ENCODE results near the gene CNDP2.
A peak's percentile ranks its signal among the peaks of the same experiment; 100 is the strongest.

Gene CNDP2

DNA sequence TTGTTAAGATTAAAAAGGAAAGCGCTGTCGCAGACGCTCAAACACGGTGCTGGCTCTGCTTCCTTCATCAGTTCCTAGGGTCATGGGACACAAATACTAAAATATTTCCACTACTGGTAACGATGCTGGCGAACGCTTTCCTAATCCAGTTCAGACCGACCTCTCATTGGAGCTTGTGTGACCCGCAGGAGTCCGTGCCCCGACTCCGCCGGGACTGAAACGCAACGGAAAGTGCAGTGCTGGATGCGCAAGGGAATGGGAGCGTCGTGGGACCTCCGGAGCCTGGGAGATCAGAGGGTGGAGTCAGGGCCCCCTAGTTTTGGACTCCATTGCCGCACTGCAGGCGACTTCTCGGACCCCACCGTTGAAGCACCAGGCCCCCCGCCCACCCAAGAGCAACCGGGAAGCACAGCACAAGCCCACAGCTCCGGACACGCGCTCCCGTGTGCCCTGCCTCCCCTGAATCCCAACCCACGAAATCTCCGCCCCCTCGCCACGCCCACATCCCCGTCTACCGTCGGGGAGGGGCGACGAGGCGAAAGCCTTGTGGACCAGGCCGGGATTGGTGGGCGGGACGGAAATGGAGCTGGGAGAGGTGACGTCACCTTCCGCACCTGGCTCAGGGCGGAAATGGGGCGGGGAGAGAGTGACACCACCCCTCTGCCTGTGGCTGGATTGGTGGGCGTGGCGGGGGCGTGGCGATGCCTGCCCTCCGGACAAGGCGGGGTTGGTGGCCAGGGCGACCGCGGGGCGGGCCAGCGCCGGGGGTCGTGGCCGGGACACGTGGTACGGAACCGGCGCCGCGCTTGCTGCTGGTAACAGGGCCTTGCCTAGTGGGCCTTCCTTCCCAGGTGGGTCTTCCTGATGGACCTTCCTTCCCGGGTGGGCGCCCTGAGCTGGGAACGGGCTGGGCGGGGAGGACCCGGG, at the start of gene CNDP2:
CNDP2 (plus strand) TSS at position 783 of the 927 bp plus-strand sequence. CDS start 3,611 bp downstream, outside the sequence.
- DNase-seq (ENCODE audit: low spot score), result peak; percentile 99

- DNase-seq (ENCODE audit: low spot score), result peak; percentile 41
Measured at GRCh38 chr18:74446631-74447403, 49.3 kb upstream of the CNDP2 start.

- DNase-seq (ENCODE audit: low spot score), result no peak
Measured at GRCh38 chr18:74447404-74448152, 48.6 kb upstream of the CNDP2 start.

- DNase-seq (ENCODE audit: low spot score), result no peak
Measured at GRCh38 chr18:74450626-74451025, 45.5 kb upstream of the CNDP2 start.

GRCh38 chr18:74451148-74451547, 45.0 kb upstream of the CNDP2 start:
- no peak for DNase-seq (ENCODE audit: low spot score)

DNA sequence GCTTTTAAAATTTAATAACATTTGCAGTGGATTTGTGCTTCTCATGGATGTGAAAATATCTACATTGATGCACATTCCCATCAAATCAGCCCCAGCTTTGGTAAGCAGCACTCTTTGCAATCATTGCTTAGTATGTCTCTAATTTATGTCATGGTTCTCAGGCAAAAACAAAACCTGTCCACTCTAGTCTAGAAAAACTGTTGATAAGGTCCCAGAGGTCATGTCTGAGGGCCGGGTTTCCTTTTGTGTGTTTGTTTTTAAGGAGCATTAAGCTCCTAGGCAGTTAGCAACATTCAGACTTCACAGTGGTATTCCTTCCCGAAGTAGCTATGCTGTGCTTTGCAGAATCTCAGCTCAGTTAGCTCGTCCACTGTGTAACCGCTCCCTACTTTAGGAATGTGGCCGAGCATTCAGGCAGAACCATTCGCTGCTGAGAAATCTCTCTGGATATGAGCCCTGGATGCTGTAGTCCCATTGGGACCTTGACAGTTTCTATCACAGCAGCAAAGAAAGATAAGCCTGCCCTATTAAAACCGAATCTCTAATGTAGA, 43.1 kb upstream of the CNDP2 start:
- DNase-seq (ENCODE audit: low spot score), result peak; percentile 70

- DNase-seq (ENCODE audit: low spot score), result no peak
Measured at GRCh38 chr18:74453642-74454198, 42.4 kb upstream of the CNDP2 start.

- DNase-seq (ENCODE audit: low spot score), result no peak
Measured at GRCh38 chr18:74454279-74454751, 41.8 kb upstream of the CNDP2 start.

DNA sequence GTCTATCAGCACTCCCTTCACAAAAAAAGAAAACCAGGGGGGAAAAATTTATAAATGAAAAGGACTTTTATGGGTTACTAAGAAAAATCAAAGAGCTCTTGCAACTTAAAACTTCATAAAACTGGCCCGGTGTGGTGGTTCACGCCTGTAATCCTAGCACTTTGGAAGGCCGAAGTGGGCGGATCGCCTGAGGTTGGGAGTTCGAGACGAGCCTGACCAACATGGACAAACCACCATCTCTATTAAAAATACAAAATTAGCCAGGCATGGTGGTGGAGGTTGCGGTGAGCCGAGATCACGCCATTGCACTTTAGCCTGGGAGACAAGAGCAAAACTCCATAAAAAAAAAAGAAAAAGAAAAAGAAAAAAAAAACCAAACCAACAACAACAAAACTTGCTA, 40.8 kb upstream of the CNDP2 start:
- DNase-seq (ENCODE audit: low spot score), result no peak

DNA sequence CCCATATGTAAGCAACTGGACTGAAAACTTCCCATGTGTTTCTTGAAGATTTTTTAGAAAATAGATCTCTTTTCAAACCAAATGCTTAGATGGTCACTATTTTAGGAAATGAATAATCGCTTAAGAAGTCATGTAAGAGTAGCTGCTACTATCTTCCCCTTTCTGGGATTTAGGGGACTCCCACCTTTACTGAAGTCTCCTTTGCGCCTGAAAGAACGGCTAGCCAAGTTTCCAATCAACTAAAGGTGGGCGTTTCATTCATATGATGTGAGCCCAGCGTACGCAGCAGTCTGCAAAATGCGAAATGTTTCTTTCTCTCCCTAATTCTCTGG, 40.2 kb upstream of the CNDP2 start:
- DNase-seq (ENCODE audit: low spot score), result no peak

GRCh38 chr18:74456349-74457042, 39.7 kb upstream of the CNDP2 start:
- DNase-seq (ENCODE audit: low spot score), result peak; percentile 63

DNA sequence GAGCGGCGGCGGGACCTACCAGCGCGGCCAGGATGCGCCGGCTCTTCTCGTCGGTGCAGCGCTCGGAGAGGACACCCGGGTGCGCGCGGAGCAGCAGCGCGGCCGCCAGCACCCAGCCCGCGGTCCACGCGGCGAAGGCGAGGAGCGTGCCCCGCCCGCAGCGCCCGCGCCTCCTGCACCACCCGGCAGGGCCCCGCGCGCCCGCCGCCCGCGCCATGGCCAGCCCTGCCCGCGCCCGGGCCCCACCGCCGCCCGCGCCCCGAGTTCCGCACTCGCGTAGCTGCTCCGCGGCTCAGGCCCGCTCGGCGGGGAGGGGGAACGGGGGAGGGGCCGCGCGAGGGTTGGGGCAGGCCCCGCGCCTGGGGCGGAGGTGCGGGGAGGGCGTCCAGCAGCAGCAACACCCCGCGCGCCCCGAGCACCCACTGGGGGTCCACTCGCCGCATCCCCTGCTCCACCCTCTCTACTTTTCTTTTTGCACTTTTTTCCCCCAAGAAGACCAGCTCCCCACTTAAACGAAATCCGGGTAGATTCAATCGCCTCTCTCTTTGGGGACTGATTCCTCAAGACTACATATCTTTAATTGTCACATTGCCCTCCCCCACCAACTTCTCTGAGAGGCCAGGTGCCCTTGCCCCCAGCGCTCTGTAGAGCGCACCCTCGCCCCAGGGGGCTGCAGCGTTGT, 39.0 kb upstream of the CNDP2 start, which contains the start of gene DIPK1C:
DIPK1C (minus strand) TSS at position 266 of the 682 bp plus-strand sequence; CDS start at position 217, 49 bp downstream.
- peak; percentile 68 for DNase-seq (ENCODE audit: low spot score)

DNA sequence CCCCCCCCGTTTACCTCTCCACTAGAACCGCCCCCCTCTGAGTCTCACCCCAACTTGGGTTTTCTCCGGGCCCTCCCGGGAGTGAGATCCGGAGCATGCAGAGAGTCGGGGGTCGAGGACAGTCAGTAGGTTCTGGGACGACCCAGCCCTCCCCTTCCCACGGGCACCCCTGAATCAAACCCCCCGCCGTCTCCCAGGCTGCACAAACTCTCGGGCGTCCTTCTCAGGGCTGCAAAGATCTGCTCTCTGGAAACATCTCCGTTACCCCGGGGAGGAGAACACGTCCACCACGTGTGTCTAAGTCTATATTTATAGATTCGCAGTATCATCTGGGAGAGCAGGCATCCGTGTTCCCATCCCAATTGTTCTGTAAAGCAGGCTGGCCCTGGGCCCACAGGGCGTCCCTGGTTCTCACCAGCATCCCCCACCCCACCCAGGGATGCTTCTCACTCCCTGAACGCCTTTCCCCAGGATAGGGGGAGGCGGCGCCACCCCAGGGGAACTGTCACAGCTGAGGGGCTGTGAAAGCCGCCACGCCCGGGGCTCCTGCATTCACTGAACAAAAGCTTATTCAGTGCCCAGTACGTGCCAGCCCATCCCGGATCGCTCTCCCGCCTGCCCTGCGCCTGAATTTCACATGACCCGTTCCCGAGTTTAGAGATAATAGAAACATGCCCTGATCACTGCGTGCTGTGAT, 38.3 kb upstream of the CNDP2 start:
- no peak for DNase-seq (ENCODE audit: low spot score)

DNA sequence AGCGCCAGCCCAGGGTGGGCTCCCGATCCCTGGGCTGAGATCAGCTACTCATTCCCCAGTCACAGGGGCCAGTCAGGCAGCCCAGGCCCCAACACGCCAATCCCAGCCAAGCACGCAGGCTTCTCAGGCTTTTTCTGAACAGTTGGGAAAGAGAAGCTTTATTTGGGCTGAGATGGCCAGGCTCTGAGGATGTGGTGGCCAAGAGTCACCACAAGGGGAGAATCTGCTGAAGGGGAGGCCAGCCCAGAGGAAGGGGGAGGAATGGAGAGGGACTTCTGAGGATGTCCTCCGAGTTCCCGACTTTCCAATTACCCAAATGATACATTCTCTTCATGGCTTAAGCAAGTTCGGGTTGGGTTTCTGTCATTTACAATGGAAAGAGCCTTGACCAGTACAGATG, 36.3 kb upstream of the CNDP2 start:
- DNase-seq (ENCODE audit: low spot score), result peak; percentile 72

DNA sequence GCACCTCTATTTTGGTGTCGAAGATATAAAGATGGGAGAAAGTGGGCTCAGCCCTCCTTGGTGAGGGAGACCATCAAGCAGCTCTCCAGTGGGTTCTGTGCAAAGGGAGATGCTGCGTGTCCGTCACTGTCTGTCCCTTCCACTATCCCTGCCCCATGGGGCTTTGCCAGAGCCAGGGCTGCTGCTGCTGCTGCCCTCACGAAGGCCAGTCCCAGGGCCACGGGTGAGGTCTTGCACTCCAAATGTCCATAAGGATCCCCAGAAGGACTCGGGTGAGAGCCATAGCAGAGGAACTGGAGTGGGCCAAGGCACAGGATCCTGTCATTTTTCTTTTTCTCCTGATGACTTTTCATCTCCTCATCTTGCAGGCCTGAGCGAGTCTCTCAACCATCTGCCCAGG, 35.3 kb upstream of the CNDP2 start:
- no peak for DNase-seq (ENCODE audit: low spot score)

DNA sequence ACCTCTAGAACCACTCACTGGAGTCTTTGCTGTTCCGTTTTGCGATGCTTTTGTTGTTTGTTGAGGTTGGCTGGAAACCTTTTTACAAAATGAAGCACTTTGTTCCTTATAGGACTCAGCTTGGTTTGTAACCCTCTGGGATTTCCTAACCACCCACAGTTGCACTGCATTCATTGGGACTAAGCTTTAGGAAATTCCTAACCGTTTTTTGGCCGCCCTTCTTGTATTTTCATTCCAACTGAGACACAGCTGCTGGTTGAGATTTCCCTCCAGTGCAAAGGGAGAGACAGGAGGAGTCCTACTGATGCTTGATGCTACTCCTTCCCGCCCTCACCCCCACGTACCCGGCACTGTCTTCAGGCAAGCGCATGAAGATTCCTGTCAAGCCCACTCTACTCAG, 32.9 kb upstream of the CNDP2 start:
- DNase-seq (ENCODE audit: low spot score), result no peak

DNA sequence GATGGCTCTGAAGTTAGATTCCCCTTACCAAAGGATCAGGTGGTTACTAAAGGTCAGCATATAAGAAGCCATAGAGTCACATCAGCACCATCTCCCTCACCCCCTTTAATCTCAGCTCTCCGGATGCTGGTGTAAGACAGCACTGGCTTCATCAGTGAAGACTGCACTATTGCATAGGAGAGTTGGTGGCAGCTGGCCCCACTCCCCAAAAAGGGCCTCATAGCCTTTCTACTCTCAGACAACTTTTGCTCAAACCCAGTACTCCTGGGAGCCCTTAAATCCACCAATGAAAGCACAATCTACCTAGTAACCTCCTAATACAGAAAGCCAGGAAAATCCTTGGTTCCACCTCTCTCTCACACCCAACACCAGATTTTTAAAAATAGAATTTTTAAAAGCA, 32.2 kb upstream of the CNDP2 start:
- no peak for DNase-seq (ENCODE audit: low spot score)

DNA sequence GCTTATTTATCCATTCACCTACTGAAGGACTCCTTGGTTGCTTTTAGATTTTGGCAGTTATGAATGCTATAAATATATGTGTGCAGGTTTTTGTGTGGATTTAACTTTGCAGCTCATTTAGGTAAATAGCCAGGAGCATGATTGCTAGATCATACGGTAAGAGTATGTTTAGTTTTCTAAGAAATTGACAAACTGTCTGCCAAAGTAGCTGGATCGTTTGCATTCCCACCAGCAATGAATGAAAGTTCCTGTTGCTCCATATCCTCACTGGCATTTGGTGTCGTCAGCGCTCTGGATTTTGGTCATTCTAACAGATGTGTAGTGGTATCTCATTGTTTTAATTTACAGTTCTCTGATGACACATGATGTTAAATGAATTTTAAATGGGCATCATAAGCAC, 30.4 kb upstream of the CNDP2 start:
- no peak for DNase-seq (ENCODE audit: low spot score)

DNA sequence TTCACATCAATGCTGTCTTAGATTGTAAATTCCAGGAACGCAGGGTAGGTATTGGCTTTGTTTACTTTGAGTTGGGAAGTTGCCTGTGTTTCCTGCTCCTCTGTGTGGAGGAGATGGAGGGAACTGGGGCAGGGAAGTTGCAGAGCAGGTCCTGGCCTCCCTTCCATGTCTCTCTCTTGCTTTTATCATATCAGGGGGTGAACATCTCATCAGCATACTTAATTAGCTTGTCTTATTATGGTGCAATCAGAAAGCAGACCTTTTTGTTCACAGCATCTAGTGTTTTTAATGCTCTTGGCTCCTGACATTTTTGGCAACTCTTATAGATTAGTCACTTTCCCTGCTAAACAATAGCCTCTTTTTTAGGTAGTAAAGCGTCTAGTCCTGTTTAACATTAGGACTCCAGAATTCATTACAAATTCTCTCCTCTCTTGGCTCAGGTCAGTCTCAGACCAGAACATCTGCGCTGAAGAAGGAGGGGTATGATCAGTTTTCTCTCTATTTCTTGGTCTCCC, 27.6 kb upstream of the CNDP2 start:
- DNase-seq (ENCODE audit: low spot score), result no peak

- DNase-seq (ENCODE audit: low spot score), result no peak
Measured at GRCh38 chr18:74472312-74472711, 23.9 kb upstream of the CNDP2 start.

Data from ecto neural progenitor cell (in vitro differentiated cells).